ENCODE measurements around the gene SH3RF2.

Gene SH3RF2

DNA sequence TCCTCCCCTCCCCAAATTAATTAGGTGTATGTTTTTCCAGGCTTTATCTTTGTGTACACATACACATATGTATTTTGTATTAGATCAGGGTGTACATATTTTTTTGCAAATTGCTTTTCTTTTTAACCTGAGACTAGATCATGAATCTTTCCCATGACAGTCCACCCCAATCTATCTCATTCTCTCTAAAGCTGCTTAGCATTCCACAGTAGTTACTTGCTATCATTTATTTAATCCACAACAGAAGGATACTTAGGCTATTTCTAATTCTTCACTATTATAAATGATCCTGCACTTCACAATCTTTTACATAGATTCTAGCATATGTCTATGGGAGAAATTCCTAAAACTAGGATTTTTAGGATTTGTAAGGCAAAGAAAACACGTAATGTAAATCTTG lies 43.9 kb downstream of the SH3RF2 start:
- H4K20me1 ChIP-seq (ENCODE audit: insufficient read depth, low read length): no peaks in the 10 kb centered on the region
- H3K4me3 ChIP-seq (ENCODE audit: low read length): no peak overlapping the region
- H3K79me2 ChIP-seq (ENCODE audit: low read length): no peaks in the 10 kb centered on the region
- no peak overlapping the region for H3K27ac ChIP-seq (ENCODE audit: low read length)
- H2AFZ ChIP-seq (ENCODE audit: low read depth, low read length): no peak overlapping the region
- no peaks in the 10 kb centered on the region for H3K27me3 ChIP-seq (ENCODE audit: low read depth, low read length)
- no peak overlapping the region for H3K9ac ChIP-seq (ENCODE audit: low read length)
- no peaks in the 10 kb centered on the region for H3K9me3 ChIP-seq (ENCODE audit: insufficient read depth, low read length)
- H3K36me3 ChIP-seq (replicated peaks; ENCODE audit: low read depth, low read length): no peaks in the 10 kb centered on the region
- H3K4me2 ChIP-seq (ENCODE audit: low read length): no peak overlapping the region
- H3K4me1 ChIP-seq (ENCODE audit: low read length): peaks cover 22% of the 10 kb centered on the region
- TF ChIP-seq EZH2phosphoT487 (IDR thresholded peaks at IDR 0.05; ENCODE audit: low read depth): no peak
- TF ChIP-seq, protein P1, sequence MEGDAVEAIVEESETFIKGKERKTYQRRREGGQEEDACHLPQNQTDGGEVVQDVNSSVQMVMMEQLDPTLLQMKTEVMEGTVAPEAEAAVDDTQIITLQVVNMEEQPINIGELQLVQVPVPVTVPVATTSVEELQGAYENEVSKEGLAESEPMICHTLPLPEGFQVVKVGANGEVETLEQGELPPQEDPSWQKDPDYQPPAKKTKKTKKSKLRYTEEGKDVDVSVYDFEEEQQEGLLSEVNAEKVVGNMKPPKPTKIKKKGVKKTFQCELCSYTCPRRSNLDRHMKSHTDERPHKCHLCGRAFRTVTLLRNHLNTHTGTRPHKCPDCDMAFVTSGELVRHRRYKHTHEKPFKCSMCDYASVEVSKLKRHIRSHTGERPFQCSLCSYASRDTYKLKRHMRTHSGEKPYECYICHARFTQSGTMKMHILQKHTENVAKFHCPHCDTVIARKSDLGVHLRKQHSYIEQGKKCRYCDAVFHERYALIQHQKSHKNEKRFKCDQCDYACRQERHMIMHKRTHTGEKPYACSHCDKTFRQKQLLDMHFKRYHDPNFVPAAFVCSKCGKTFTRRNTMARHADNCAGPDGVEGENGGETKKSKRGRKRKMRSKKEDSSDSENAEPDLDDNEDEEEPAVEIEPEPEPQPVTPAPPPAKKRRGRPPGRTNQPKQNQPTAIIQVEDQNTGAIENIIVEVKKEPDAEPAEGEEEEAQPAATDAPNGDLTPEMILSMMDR (IDR thresholded peaks at IDR 0.05; ENCODE audit: low read depth, low read length): no peak

DNA sequence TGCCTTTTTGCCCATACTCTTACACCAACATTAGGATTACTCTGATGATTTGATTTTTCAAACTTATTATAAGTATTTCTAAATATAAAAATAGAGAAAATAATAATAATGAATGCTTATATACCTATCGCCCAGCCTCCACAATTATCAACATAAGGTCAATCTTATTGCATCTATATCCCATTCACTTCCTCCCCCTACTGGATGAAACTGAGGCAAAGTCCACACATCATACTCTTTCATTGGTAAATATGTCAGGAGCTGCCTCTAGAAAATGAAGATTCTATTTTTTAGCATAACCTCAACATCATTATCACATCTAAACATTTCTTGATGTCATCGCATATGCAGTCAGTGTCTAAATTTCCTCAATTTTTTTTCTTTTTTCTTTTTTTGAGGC lies 44.3 kb downstream of the SH3RF2 start:
- Histone ChIP-seq H3K79me2 (ENCODE audit: low read length) (no peaks in the 10 kb centered on the region), H4K20me1 (ENCODE audit: insufficient read depth, low read length) (no peaks in the 10 kb centered on the region), H3K4me1 (ENCODE audit: low read length) (peaks cover 17% of the 10 kb centered on the region), H3K27ac (ENCODE audit: low read length) (no peak overlapping the region), H3K36me3 (replicated peaks; ENCODE audit: low read depth, low read length) (no peaks in the 10 kb centered on the region), H2AFZ (ENCODE audit: low read depth, low read length) (no peak overlapping the region), H3K4me2 (ENCODE audit: low read length) (no peak overlapping the region), H3K9ac (ENCODE audit: low read length) (no peak overlapping the region), H3K4me3 (ENCODE audit: low read length) (no peak overlapping the region), H3K27me3 (ENCODE audit: low read depth, low read length) (no peaks in the 10 kb centered on the region), H3K9me3 (ENCODE audit: insufficient read depth, low read length) (no peaks in the 10 kb centered on the region)
- no peak for TF ChIP-seq EZH2phosphoT487 (IDR thresholded peaks at IDR 0.05; ENCODE audit: low read depth)
- TF ChIP-seq, protein P1 (IDR thresholded peaks at IDR 0.05; ENCODE audit: low read depth, low read length): peak; percentile 10; the same call in 1 of the 2 replicates

DNA sequence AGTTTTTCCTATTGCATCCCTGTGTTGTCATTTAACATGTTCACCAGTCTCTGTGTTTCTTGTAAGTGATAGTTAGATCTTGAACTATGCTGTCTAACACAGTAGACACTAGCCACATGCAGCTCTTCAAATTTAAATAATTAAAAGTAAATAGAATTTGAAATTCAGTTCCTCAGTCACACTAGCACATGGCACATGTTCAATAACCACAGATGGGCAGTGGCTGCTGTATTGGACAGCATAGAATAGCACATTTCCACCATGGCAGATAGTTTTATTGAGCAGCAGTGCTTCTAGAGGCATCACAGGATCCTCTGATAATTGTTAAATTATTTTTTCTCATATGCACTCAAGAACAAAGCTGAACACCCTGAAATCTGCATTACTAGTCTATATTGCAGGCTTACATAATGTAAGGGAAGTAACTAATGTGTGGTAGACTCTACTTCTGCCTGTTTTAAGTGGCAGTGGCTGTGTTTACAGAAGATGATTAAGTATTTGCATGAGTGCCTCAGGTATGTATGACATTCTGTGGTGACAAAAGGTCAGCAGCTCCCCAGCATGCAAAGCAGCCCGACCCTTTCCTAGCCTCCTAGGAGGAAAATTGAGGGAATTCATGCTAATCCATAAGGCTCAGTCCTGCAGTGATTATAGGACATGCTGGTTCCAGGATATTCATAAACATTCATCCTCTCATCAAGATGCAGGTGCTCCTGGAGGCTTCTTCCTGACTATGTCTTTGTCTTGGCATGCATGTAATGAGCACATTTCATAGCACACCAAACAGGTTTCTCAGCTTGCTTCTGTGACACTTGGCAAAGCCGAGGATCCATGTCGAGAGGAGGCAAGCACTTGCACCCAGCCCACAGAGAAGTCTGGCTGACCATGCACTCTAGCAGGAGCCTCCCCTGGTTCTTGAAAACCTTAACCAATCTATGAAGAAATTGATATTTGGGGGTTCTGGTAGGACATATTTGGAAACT lies 45.5 kb downstream of the SH3RF2 start:
- H3K9me3 ChIP-seq (ENCODE audit: insufficient read depth, low read length): no peaks in the 10 kb centered on the region
- no peaks in the 10 kb centered on the region for H3K36me3 ChIP-seq (replicated peaks; ENCODE audit: low read depth, low read length)
- no peaks in the 10 kb centered on the region for H3K79me2 ChIP-seq (ENCODE audit: low read length)
- TF ChIP-seq, protein P1 (IDR thresholded peaks at IDR 0.05; ENCODE audit: low read depth, low read length): no peak
- no peak for TF ChIP-seq EZH2phosphoT487 (IDR thresholded peaks at IDR 0.05; ENCODE audit: low read depth)
- no peak overlapping the region for H2AFZ ChIP-seq (ENCODE audit: low read depth, low read length)
- H3K27ac ChIP-seq (ENCODE audit: low read length): no peak overlapping the region
- no peak overlapping the region for H3K4me3 ChIP-seq (ENCODE audit: low read length)
- H3K27me3 ChIP-seq (ENCODE audit: low read depth, low read length): no peaks in the 10 kb centered on the region
- H3K9ac ChIP-seq (ENCODE audit: low read length): no peak overlapping the region
- H3K4me2 ChIP-seq (ENCODE audit: low read length): no peak overlapping the region
- H3K4me1 ChIP-seq (ENCODE audit: low read length): peaks cover 6% of the 10 kb centered on the region
- no peaks in the 10 kb centered on the region for H4K20me1 ChIP-seq (ENCODE audit: insufficient read depth, low read length)

DNA sequence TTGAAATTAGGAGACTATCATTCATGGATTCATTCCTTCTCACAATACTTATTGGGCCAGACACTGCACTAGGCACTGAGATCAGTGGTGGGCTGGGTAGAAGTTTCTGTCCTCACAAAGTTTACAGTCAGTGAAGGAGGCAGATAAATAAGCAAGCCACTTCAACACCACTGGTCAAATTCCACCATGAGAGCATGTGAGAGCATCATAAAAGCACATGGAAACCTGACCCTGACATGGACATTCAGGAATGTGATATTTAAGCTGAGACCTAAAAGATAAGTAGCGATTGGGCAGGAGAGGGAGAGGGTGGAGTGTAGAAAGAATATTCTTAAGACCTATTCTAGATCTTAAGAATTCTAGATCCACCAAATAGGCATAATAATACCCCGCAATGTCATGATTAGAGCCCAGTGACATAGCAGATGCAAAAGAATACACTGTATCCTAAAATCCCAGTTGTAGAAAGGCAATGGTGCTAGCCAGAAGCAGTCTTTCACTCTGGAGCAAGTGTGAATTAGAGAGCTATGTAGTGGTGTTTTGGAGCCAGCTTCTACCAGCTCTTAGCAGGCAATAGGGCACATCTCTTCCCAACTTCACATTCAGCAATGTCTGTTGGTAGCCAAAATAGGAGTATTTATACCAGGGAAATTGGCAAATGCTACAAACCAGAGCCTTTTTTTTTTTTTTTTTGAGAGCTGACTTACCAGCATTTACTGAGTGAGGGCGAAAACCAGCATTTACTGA lies 46.4 kb downstream of the SH3RF2 start:
- no peak overlapping the region for H2AFZ ChIP-seq (ENCODE audit: low read depth, low read length)
- H3K4me1 ChIP-seq (ENCODE audit: low read length): no peaks in the 10 kb centered on the region
- H3K4me2 ChIP-seq (ENCODE audit: low read length): no peak overlapping the region
- no peaks in the 10 kb centered on the region for H3K27me3 ChIP-seq (ENCODE audit: low read depth, low read length)
- H3K4me3 ChIP-seq (ENCODE audit: low read length): no peak overlapping the region
- no peak overlapping the region for H3K27ac ChIP-seq (ENCODE audit: low read length)
- no peaks in the 10 kb centered on the region for H3K36me3 ChIP-seq (replicated peaks; ENCODE audit: low read depth, low read length)
- no peaks in the 10 kb centered on the region for H3K79me2 ChIP-seq (ENCODE audit: low read length)
- H3K9me3 ChIP-seq (ENCODE audit: insufficient read depth, low read length): no peaks in the 10 kb centered on the region
- no peaks in the 10 kb centered on the region for H4K20me1 ChIP-seq (ENCODE audit: insufficient read depth, low read length)
- no peak overlapping the region for H3K9ac ChIP-seq (ENCODE audit: low read length)
- TF ChIP-seq EZH2phosphoT487 (IDR thresholded peaks at IDR 0.05; ENCODE audit: low read depth): no peak
- TF ChIP-seq, protein P1 (IDR thresholded peaks at IDR 0.05; ENCODE audit: low read depth, low read length): no peak
